ENCODE data around the gene OGFOD3. TPM values are rescaled to one million over a fixed set of nuclear protein-coding genes. Genes with fewer than 3 reads are reported as not detected.

Gene OGFOD3
- total and polyA plus RNA-seq, 9 of the 15 experiments (the other 6 are each of a cell fraction or from before 2014, with no cell fraction given): 0.69 to 44.7 (median 18.9) TPM

- TF ChIP-seq FOXO4 (CRISPR knock-in tag; IDR thresholded peaks at IDR 0.05) (no peak), PHF8 (IDR thresholded peaks at IDR 0.05; ENCODE audit: borderline replicate concordance, low read length) (peak; percentile 88; the same call in 1 of the 2 replicates), ZC3H11A (IDR thresholded peaks at IDR 0.05; ENCODE audit: low read depth, low read length) (no peak), ZNF280B (CRISPR knock-in tag; IDR thresholded peaks at IDR 0.05) (no peak), FOSL1 (tag; conservative IDR thresholded peaks at IDR 0.05) (no peak), GATA2 (CRISPR knock-in tag; IDR thresholded peaks at IDR 0.05) (no peak), ZNF655 (CRISPR knock-in tag; IDR thresholded peaks at IDR 0.05) (no peak), ATF3 (IDR thresholded peaks at IDR 0.05) (no peak), ATF3 (CRISPR knock-in tag; conservative IDR thresholded peaks at IDR 0.05) (0 out of 2 replicates have a peak, but pooled peaks have one; percentile 56), JUN (IDR thresholded peaks at IDR 0.05; ENCODE audit: borderline replicate concordance, low read depth, low read length) (no peak), JUN (CRISPR knock-in tag; IDR thresholded peaks at IDR 0.05; ENCODE audit: borderline replicate concordance) (peak; percentile 54; the same call in 1 of the 2 replicates), RBM34 (IDR thresholded peaks at IDR 0.05; ENCODE audit: borderline replicate concordance, insufficient read depth, low read length) (0 out of 2 replicates have a peak, but pooled peaks have one; percentile 36), PHTF2 (CRISPR knock-in tag; IDR thresholded peaks at IDR 0.05) (no peak), ZNF140 (CRISPR knock-in tag; IDR thresholded peaks at IDR 0.05) (no peak), GTF2A2 (tag; IDR thresholded peaks at IDR 0.05) (no peak), NR1H2 (CRISPR knock-in tag; IDR thresholded peaks at IDR 0.05) (no peak), CBX8 (IDR thresholded peaks at IDR 0.05; ENCODE audit: borderline replicate concordance, extremely low read depth, low read depth, low read length, poor library complexity, severe bottlenecking) (no peak), RFX5 (IDR thresholded peaks at IDR 0.05; ENCODE audit: low read depth, low read length) (no peak), ATF7 (IDR thresholded peaks at IDR 0.05) (peak; percentile 49; the same call in 1 of the 2 replicates), HDGF (IDR thresholded peaks at IDR 0.05) (no peak), ETS1 (conservative IDR thresholded peaks at IDR 0.05; ENCODE audit: control insufficient read depth, low read depth, low read length) (no peak; the same call in 1 of the 2 replicates), ZNF431 (CRISPR knock-in tag; IDR thresholded peaks at IDR 0.05) (no peak)
Observed at GRCh38 chr17:82450357-82451106, 32.1 kb upstream of the OGFOD3 start, which contains the start of gene CYBC1 (continued).
